PC-9 (cell line): ENCODE results near the gene STUB1.

Source experiments
- EZH2 ChIP-seq: fragments of 200-600 bp; sonication (generic); IDR thresholded peaks from 2 replicates; pipeline ENCODE4 v1.8.0; 2017; ENCODE audit warnings: antibody characterized with exemption, low read depth
- TF ChIP-seq, protein P1 (sequence below): fragments of 200-600 bp; sonication (generic); conservative IDR thresholded peaks from 2 replicates; pipeline ENCODE4 v1.6.1; 2017; ENCODE audit warnings: mixed run types, antibody characterized with exemption, mild to moderate bottlenecking, moderate library complexity

DNA sequence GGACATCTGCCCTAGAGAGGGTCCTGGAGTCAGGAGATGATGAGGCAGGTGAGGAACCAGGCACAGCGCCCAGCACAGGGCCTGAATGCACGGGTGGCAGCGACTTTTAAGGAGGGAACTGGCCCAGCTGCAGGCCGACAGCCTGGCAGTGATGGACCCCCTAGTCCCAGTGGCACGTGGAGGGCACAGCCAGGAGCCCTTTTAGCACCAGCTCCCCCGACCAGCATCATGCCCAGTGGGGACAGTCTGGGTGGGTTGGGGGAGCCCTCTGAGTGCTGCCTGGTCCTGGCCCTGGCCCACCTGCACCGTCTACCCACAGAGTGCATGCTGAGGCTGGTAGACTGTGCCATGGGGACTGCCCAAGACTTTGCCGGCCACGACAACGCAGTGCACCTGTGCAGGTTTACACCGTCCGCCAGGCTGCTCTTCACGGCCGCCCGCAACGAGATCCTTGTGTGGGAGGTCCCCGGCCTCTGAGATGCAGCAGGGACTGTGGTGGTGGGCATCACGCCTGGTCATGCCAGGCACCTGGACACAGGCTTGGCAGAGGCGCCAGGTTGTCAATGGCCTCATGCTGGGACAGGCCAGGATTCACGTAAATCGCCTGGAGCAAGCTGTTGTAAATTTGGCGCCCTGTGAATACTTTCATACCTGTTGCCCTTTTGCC lies 13.0 kb upstream of the STUB1 start:
- TF ChIP-seq, protein P1, sequence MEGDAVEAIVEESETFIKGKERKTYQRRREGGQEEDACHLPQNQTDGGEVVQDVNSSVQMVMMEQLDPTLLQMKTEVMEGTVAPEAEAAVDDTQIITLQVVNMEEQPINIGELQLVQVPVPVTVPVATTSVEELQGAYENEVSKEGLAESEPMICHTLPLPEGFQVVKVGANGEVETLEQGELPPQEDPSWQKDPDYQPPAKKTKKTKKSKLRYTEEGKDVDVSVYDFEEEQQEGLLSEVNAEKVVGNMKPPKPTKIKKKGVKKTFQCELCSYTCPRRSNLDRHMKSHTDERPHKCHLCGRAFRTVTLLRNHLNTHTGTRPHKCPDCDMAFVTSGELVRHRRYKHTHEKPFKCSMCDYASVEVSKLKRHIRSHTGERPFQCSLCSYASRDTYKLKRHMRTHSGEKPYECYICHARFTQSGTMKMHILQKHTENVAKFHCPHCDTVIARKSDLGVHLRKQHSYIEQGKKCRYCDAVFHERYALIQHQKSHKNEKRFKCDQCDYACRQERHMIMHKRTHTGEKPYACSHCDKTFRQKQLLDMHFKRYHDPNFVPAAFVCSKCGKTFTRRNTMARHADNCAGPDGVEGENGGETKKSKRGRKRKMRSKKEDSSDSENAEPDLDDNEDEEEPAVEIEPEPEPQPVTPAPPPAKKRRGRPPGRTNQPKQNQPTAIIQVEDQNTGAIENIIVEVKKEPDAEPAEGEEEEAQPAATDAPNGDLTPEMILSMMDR = no peak
- TF ChIP-seq EZH2 = no peak
